Loucy (cell line): Measurements from ENCODE around the gene PPP1R26.
"Not testable (repeated sequence)": the region's sequence is repeated elsewhere in the genome, so short reads cannot be mapped to it uniquely, and the experiment has no call there.

ENCODE experiments used
- H2AFZ ChIP-seq: fragments of 200-600 bp; sonication (generic); 2 replicates; pipeline ENCODE4 v1.6.0; 2016; ENCODE audit warnings: antibody characterized with exemption, mild to moderate bottlenecking, low read length, moderate library complexity
- H3F3A ChIP-seq: fragments of 200-600 bp; 2 replicates; pipeline ENCODE4 v1.6.0; 2016; ENCODE audit warnings: antibody characterized with exemption, low read depth, mild to moderate bottlenecking
- H3K27me3 ChIP-seq: fragments of 200-600 bp; sonication (generic); 2 replicates; pipeline ENCODE4 v1.6.1; 2014; ENCODE audit warnings: low read length, mild to moderate bottlenecking; ENCODE audit not compliant: insufficient read depth, poor library complexity, severe bottlenecking
- H3K36me3 ChIP-seq: fragments of 200-600 bp; sonication (generic); 2 replicates; pipeline ENCODE4 v1.6.1; 2016; ENCODE audit warnings: low read length; ENCODE audit not compliant: insufficient read depth
- H3K4me1 ChIP-seq: fragments of 200-600 bp; sonication (generic); 2 replicates; pipeline ENCODE4 v1.5.1; 2014; ENCODE audit warnings: low read length, mild to moderate bottlenecking; ENCODE audit not compliant: insufficient read depth, poor library complexity, severe bottlenecking
- H3K4me2 ChIP-seq: fragments of 200-600 bp; sonication (generic); 2 replicates; pipeline ENCODE4 v1.6.0; 2014; ENCODE audit warnings: antibody characterized with exemption, low read length, low read depth, mild to moderate bottlenecking; ENCODE audit not compliant: poor library complexity, severe bottlenecking
- H3K4me3 ChIP-seq: fragments of 200-600 bp; sonication (generic); 2 replicates; pipeline ENCODE4 v1.5.1; 2014; ENCODE audit warnings: low read length, mild to moderate bottlenecking, mixed read lengths; ENCODE audit not compliant: poor library complexity, severe bottlenecking
- H3K79me2 ChIP-seq: fragments of 200-600 bp; sonication (generic); 2 replicates; pipeline ENCODE4 v1.6.1; 2014; ENCODE audit warnings: low read length; ENCODE audit not compliant: insufficient read depth
- H3K9ac ChIP-seq: fragments of 200-600 bp; sonication (generic); 2 replicates; pipeline ENCODE4 v1.6.0; 2014; ENCODE audit warnings: mild to moderate bottlenecking, low read depth, low read length, moderate library complexity; ENCODE audit not compliant: poor library complexity, severe bottlenecking
- H3K9me2 ChIP-seq: fragments of 200-600 bp; sonication (generic); replicated peaks from 2 replicates; pipeline ENCODE4 v1.6.1; 2016; ENCODE audit warnings: low read depth, low read length, mixed read lengths
- H3K9me3 ChIP-seq: fragments of 200-600 bp; sonication (generic); 2 replicates; pipeline ENCODE4 v1.6.1; 2014; ENCODE audit warnings: mild to moderate bottlenecking, antibody characterized with exemption, low read length, low read depth; ENCODE audit not compliant: insufficient read depth
- H4K20me1 ChIP-seq: fragments of 200-600 bp; sonication (generic); 2 replicates; pipeline ENCODE4 v1.6.0; 2014; ENCODE audit warnings: antibody characterized with exemption, low read length, mild to moderate bottlenecking; ENCODE audit not compliant: insufficient read depth, poor library complexity, severe bottlenecking
- CTCF ChIP-seq: fragments of 200-600 bp; sonication (generic); conservative IDR thresholded peaks from 2 replicates; pipeline ENCODE4 v1.5.1; 2014; ENCODE audit warnings: mild to moderate bottlenecking, antibody characterized with exemption, low read length
- EZH2phosphoT487 ChIP-seq: fragments of 200-600 bp; IDR thresholded peaks from 2 replicates; pipeline ENCODE4 v1.6.1; 2018; ENCODE audit warnings: antibody characterized with exemption, mild to moderate bottlenecking, moderate library complexity, borderline replicate concordance

The PPP1R26 gene

GRCh38 chr9:135535631-135536030, 56.0 kb downstream of the PPP1R26 start:
- H3K79me2 ChIP-seq, H3K27me3 ChIP-seq, H3K9me2 ChIP-seq, H3K36me3 ChIP-seq, H3F3A ChIP-seq, H2AFZ ChIP-seq, H3K4me3 ChIP-seq, H3K4me2 ChIP-seq, H3K9me3 ChIP-seq, H4K20me1 ChIP-seq, H3K9ac ChIP-seq, H3K4me1 ChIP-seq: not testable (repeated sequence)

DNA sequence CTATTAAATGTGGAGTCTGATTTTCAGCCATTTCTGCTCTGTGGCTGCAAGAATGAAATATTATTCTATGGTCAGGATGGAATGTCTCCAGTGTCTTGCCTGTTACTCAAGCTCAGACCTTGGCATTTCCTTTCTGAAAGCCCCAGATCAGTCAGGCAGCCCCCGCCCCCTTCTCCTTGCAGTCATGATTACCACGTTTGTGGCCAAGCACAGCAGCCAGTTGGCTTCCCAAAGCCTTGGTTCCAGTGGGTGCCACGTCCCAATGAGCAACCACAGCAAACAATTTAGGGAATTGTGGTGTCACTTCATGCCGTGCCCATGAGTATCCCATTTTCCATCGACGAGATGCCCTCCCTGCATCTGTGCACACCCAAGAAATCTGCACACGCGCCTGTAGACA, 56.6 kb downstream of the PPP1R26 start:
- no peak overlapping the region for H3K9ac ChIP-seq
- H3F3A ChIP-seq: no peaks in the 10 kb centered on the region
- no peaks in the 10 kb centered on the region; the same call in 1 of the 2 replicates for H3K9me3 ChIP-seq
- no peaks in the 10 kb centered on the region for H3K9me2 ChIP-seq
- H3K4me1 ChIP-seq: no peaks in the 10 kb centered on the region
- no peak overlapping the region for H3K4me2 ChIP-seq
- H2AFZ ChIP-seq: no peak overlapping the region
- TF ChIP-seq EZH2phosphoT487 (no peak), CTCF (no peak)
- no peaks in the 10 kb centered on the region for H4K20me1 ChIP-seq
- no peaks in the 10 kb centered on the region for H3K27me3 ChIP-seq
- no peak overlapping the region for H3K4me3 ChIP-seq
- no peaks in the 10 kb centered on the region for H3K79me2 ChIP-seq
- no peaks in the 10 kb centered on the region for H3K36me3 ChIP-seq
